GM19324 (cell line): ENCODE measurements around the gene THAP4.

Experiments
- ATAC-seq: cut with Tn5 transposase; IDR thresholded peaks from one replicate; pipeline ENCODE4 v1.9.1; 2021; ENCODE audit warnings: mild to moderate bottlenecking, moderate library complexity; ENCODE audit not compliant: unreplicated experiment, low FRiP score

The THAP4 gene

GRCh38 chr2:241553512-241553830, 83.5 kb downstream of the THAP4 start:
- ATAC-seq: no peak

DNA sequence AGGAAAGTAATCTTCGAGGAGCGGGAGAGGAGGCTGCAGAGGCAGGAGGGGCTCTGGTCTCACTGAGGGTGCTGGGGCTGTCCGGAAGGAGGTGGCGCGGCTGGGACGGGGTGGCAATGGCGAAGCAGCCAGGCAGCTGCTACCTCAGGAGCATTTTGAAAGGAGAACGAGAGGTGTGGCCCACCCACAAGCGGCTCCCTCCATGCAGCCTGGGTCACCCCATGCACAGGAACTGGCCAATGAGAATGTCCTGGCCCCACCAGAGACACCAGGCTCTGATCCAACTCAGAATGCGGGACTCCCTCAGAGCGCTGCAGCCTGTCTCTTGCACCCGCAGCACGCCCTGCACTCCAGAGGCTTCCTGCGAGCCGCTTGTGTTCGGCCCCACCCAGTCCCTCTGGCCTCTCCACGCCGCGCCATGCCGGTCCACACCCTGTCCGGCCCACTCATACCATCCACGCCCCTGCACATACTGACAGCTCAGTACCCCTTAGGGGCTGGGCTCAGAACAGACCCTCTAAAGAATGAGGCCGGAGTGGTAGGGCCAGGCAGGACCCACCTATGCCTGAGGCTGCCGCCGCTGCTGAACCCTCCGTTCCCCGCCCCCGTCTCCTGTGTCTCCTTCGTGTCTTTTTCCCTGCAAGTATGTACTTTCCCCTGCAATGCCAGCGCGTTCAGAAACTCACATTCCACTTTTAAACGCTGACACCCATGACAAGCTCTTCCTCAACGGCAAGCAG, 84.8 kb downstream of the THAP4 start:
- no peak for ATAC-seq

DNA sequence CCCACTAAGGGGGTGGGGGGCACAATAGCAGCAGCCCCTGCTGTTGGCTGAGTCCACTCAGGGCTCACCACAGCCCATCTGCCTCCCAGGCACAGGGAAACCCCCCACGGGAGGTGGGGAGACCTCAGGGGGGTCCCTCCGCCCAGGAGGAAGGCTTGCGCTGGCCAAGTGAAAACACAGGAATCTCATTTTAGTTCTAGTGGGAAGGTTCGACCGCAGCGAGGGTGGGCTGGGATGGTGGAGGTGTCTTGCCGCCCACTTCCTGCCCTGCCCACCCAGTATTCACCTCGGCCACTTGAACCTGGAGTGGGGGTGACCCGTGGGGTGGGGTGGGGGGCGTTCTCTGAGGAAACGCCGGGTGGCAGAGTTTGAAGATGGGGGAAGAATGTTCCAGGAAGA, 85.4 kb downstream of the THAP4 start:
- ATAC-seq: no peak

GRCh38 chr2:241550616-241551580, 86.1 kb downstream of the THAP4 start:
- no peak for ATAC-seq

DNA sequence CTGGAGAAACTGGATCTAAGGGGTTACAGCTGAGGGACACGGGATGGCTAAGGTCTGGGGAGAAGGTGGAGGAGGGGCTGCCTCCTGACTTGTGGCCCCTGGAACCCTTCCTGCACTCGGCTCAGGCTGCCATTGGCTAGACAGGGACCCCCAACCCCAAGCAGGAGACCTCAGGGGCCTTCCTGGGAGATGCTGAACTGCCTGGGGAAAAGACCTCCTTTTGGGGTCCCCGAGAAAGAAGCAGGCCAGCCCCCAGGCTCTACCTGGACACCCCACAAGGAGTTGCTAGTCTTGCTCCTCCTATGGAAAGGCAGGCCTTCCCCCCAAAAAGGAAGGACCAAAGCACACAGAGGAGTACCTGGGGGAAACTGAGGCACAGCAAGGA, 88.5 kb downstream of the THAP4 start:
- no peak for ATAC-seq

GRCh38 chr2:241547781-241548450, 89.0 kb downstream of the THAP4 start:
- no peak for ATAC-seq

- no peak for ATAC-seq
Measured at GRCh38 chr2:241546771-241547498, 90.0 kb downstream of the THAP4 start.

- no peak for ATAC-seq
Measured at GRCh38 chr2:241545523-241546473, 91.2 kb downstream of the THAP4 start.

GRCh38 chr2:241545106-241545505, 91.9 kb downstream of the THAP4 start:
- no peak for ATAC-seq

DNA sequence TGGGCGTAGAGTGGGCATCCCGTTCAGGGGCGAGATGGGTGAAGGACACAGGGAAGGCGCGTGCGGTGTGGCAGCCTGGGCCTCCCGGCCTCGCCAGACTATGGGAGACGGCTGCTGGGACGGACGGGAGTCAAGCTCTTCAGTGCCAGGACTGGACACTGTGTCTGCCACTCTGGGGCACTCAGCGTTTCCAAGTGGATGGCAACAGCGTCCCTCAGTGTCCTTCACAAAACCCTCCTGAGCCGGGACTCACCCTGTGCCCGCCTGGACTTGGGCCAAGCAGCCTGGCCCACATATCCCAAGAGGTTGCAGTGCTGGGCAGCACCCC, 94.7 kb downstream of the THAP4 start:
- ATAC-seq: no peak

DNA sequence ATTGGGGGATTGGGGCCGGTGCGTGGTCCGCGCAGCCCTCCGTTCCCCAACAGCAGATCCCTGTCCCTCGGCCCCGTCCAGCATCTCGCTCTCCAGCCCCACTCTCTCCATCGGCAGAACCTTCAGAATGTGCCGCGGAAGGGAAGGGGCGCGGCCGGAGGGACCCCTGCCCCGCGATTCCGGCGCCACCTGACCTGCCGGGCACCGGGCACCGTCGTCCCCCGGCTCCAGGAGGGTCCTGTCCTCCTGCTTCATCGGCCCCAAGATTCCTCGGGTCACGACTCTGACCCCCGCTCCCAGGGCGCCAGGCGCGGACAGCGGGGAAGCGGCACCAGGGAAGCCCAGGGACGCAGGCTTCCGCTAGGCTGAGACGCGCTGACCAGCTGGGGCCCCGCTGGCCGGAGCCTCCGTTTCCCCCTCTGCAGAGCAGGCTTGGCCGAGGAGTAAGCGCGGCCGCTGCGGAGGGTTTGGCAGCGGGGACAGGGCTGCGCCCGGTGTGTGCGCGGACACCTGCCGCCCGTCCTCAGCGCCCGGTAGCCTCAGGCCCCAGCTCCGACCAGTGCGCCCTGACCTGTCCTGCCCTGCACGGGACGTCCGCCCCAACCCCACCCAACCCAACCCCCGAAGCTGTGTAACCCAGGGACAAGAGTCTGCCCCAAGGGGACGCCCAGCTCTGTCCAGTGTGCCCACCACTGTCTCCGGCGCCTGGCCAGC, 95.2 kb downstream of the THAP4 start:
- ATAC-seq: no peak

GRCh38 chr2:241540771-241541561, 96.0 kb downstream of the THAP4 start:
- no peak for ATAC-seq

DNA sequence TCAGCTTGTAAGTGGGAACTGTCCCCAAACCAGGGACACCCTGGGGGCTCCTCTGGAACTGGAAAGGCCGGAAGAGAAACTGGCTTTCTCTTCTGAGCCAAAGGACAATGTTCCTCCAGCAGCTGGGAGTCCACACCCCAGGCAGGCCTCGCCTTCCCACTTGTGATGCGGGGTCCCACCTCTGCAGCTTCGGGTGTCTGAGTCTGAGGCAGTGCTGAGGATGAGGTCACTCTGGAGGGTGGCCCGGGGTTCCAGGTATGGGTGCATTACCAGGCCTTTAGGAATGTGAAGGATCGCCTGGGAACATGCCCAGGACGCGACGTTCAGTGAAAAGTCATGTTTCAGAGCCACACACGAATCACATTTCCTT, 96.6 kb downstream of the THAP4 start:
- ATAC-seq: no peak

GRCh38 chr2:241539616-241540374, 97.2 kb downstream of the THAP4 start:
- ATAC-seq: no peak

DNA sequence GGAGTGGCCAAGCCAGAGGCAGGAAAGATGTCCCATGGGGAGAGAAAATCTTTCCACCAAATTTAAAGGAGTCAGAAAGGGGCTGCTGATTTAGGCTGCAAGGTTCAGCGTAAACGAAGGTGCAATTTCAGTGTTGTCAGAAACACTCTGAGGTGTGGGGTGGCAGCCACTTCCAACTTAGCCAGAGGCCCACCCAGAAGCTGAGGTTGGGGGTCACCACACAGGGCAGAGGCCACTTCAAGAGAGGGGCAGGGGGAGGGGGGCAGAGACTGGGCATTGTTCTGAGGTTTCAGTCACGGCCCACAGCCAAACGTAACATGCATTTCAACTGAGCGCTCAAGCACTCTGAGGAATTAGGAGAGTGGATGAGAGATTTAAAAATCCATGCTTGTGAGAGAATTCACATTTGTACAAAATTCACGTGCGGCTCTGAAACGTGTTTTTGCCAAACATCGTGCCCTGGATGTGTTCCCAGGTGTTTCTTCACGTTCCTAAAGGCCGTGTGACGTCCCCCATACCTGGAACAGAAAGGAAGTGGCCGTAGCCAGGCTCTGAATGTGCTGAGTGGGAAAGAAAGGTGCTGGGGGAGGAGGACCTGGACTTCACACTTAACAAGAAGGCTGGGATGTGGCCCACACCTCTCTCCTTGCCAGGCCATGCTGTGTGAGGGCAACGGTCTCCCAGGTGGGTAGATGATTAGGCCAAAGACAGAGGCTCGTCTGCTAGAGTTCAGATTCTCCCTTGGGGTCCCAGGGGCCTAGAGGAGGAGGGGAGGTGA, 97.9 kb downstream of the THAP4 start:
- ATAC-seq: no peak

- no peak for ATAC-seq
Measured at GRCh38 chr2:241535871-241536655, 100.9 kb downstream of the THAP4 start.
